GM19239 (cell line): ENCODE measurements around the gene LKAAEAR1.

Experiments used
- DNase-seq: peaks from one replicate; pipeline ENCODE4 v3.0.0; 2011; ENCODE audit warnings: low spot score; ENCODE audit not compliant: insufficient read length
- FAIRE-seq: peaks from 2 replicates; lab custom pipeline; 2011; peaks lifted over from hg19 to GRCh38; lab: Jason Lieb, UNC

LKAAEAR1 gene

DNA sequence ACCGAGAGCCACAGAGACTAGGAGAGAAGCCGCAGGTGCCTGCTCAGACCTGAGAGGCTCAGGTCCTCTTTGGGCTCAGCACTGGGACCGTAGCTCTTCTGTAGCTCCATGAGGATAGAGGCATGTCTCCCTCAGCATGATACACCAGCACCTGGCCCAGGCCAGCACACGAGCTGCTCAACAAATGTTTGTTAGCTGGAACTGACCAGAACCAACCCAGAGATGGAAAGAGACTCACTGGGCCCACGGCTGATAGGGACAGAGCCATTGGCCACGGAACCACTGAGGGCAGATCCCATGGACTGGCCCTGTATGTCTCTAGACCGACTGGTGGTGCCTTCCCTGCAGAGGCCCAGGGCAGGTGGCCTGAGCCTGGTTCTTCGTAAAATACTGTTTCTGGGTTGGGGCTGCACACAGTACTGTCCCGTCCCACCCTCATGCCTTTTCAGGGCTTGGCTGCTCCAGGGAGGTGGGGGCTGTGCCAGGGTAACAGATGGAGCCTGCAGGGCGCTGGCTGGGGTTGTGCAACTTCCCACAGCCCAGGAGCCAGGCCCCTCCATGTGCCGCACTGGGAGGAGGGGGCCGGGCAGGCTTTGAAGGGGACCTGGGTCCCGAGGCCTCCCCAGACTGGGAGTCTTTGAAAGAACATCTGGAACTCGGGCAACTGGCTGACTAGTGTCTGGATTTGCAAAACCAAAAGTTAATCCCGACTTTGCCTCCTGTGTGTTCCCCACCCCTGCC lies 43.0 kb downstream of the LKAAEAR1 start:
- no peak for FAIRE-seq
- no peak for DNase-seq

GRCh38 chr20:64040231-64041039 lies 43.8 kb downstream of the LKAAEAR1 start:
- no peak for DNase-seq
- no peak for FAIRE-seq

DNA sequence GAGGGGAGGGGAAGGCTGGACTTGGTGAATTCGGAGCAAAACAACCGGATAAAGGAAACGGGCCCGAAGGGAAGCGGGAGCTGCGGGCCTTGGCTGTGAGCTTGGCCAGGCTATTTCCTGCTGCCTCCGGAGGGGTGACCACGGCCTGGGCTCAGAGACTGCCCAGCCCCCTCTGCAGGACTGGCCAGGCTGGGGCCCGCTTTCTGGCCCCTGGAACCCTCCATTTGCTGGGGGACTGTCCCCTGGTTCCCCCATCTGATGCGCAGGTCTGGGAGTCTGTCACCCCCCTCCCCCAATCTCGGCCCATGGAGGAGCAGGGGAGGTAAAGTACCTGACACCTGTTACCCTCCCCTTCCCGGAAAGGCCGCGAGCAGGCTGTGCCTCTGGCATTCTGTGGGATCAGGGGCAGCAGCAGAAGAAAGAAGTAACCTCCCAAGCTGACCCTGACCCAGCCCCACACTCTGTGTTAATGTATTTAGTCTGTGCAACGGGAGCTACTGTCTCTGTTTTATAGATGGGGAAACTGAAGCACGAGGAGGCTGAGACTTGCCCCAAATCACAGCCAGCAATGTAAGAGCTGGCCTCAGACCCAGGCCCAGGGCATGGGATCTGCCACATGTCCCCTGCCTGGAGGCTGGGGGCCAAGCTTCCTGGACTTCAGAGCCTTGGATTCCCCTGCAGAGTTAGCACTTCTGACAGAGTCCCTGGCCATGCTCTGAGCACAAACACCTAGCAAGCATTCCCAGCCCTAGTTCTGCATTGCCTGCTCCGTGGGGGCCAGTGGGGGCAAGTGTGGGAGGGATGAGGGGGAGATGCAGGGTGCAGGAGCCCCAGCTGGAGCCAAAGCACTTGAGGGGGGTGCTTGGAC lies 44.7 kb downstream of the LKAAEAR1 start:
- FAIRE-seq = no peak
- no peak for DNase-seq

DNA sequence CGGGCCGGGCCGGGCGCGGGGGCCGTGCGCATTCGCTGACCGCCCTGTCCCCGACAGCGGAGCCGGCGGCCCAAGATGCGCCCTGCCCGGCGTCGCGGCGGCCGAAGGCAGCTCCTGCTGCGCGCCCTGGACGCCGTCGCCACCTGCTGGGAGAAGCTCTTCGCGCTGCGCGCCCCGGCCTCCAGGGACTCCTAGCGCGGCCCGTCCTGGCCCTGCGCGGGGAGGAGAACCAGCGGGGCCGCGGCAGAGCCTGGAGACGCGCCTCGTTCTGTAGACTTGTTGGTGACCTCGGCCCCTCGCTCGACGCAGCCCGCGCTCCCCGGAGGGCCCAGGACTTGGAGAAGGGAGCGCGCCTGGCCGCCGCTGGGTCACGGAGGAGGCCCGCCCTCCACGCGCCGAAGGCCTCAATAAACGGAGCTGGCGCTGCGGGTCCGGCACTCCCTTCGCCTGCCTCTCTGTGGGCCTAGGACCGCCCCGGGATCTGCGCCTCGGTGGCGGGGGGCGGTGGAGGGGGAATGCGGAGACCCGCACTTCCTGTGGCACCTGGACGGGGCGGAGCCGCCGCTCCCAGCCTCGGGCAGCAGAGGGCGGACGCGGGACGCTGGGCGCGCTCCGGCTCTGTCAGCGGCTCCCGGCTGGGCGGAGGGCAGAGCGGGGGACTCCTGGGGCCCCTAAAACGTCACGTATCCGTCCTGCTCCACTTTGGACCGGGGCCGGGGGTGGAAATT lies 45.5 kb downstream of the LKAAEAR1 start:
- DNase-seq (peak; percentile 92), FAIRE-seq (no peak)

DNA sequence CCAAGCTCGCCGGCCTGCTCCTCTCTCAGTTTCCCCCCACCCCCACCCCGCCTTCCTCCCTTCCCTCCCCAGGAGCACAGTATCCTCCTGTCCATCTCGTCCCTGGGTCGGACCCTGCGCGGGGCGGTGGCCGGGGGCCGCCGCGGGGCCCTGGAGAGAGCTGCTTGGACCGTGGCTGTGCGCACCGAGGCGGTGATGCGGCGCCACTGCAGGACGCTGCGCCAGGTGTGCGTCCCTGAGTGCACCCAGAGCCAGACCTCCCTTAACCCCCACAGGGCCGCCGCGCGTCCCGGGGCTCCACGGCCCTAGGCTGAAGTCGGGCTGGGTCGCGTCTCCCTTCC lies 46.0 kb downstream of the LKAAEAR1 start:
- FAIRE-seq (no peak), DNase-seq (no peak)

DNA sequence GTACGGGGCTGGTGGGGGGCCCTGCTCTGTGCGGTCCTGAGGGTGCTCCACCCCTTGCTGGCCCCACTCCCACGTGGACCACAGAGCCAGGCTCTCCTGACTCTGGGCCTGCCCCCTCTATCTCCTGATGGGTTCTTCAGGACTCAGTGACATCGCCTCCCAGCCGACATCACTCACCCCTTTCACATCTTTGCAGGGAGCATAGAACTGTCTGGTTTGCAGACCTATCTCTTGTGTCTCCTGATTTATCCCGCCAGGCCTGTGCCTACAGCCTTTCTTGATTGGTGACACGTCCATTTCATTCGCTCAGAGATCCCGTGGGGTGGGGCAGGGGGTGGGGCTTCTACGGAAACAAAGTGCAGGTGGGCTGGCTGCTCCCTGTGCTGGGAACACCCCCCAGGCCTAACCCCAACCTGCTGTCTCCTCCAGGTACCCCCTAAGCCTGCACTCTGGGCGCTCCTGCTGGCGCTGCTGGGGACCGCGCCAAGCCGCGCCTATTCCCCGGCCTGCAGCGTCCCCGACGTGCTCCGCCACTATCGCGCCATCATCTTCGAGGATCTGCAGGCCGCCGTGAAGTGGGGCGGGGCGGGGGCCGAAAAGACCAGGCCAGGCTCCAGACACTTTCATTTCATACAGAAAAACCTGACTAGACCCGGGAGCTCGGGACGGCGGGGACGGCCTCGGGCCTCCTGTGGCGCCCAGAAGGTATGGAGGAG lies 46.5 kb downstream of the LKAAEAR1 start:
- DNase-seq = no peak
- FAIRE-seq = no peak

DNA sequence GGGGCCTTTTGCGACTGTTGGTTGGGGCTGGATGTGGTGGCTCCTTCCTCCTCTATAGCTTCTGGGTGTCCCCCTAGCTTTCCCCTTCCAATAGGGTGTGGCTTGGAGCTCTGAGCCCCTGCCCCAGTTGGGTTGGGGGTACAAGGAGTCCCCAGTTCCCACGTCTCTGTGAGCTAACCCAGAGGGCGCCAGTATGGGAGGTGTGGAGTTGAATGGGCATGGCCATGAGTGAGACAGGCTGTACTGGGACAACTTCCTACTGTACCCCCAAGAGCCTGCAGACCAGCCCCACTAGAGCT lies 47.0 kb downstream of the LKAAEAR1 start:
- FAIRE-seq = no peak
- no peak for DNase-seq

DNA sequence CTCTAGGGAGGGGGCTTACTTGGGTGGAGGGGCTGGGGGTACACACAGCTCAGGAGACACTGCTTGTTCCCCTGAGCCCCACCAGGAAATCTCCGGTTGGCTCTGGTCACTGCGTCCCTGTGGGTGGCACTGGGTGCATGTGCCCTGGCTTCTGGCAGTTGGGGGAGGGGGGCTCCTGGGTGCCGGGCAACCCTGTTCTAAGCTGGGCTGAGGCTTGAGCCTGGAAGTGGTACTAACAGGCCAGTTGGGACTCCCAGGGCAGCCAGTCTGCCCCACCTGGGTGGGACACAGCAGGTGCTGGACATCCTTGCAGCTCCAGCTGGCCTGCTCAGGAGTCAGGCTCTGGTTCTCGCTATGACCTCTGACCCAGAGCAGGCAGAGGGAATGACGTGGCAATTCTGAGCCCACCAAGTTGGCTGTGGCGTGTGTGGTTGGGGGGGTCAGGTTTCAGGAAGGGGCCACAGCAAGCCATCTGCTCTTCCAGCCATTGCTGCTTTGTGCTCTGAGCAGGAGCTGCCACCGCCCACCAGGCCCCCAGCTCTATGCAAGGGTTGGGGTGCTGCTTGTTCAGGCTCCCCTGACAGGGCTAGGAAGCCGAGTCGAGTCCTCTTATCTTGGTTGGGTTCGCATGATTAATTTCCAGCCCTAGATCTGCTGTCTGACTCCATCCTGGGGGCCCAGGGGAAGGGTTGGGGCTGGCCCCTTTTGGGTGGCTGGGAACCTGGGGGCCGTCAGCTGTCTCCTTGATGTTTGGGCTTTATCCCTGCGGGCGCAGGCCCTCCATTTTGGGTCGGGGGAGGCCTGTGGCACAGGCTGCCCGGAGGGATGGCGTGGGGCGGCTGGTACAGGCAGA lies 47.6 kb downstream of the LKAAEAR1 start:
- FAIRE-seq (no peak), DNase-seq (no peak)

DNA sequence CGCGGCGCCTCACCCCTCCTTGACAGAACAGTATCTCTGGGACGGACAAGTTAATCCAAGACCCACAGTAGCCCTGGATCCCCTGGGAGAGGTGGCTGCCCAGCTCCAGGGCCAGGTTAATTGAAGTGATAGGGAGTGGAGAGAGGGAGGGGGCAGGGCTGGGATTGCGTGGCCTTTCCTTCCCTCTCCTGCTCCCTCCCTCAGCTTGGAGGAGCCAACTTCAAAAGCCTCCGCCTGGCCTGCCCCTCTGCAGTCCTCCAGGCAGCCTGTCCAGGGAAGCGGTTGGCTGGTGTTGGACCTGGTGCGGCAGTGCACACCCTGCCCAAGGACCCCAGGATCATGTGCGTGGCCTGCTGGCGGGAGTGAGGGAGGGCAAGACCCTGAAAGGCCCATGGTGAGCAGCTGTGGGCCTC lies 48.3 kb downstream of the LKAAEAR1 start, which contains the start of gene C20orf204:
TSS of gene C20orf204 (plus strand) at position 250 of the 413 bp plus-strand sequence. CDS start at position 392, 142 bp downstream.
- DNase-seq = no peak
- no peak for FAIRE-seq

- DNase-seq (no peak), FAIRE-seq (no peak)
These were observed 48.9 kb downstream of the LKAAEAR1 start for GRCh38 chr20:64035066-64035932.

DNA sequence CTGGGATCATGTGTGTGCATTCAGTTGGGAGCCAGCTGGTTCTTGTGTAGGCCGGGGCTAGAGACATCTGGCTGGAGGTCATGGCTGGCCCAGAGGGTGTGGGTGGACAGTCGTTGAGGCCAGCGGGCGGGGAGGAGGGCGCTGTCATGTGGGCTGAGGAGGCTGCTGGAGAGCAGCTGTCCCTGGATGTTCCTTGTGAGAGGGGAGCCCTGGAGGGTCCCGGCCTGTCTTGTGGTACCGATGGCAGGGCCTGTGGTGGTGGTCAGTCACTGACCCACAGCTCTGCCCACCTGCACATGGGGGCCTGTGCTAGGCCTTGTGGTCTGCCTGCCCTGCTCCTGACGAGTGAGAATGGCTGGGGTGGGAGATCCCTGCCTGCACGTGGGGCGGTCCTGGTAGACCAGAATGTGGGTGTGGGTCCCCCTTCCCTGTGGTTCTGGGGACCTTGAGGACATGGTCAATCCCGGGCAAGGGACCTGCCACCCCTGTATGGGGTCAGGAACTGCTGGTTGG lies 50.2 kb downstream of the LKAAEAR1 start:
- DNase-seq (no peak), FAIRE-seq (no peak)
